Spleen (tissue), 13 donors: ENCODE measurements around the gene NMBR. TPM values are rescaled to one million over a fixed set of nuclear protein-coding genes. Genes with fewer than 3 reads are reported as not detected.

ENCODE experiments used
- DNase-seq: peaks from one replicate; pipeline ENCODE4 v3.0.0-alpha.2; 2020
- H3K27ac ChIP-seq, 8 donors: fragments of 200-600 bp; sonication (generic) in 7 of 8; 1 replicate in 4 of 8; 2 replicates in 4 of 8; pipeline versions ENCODE4 v1.5.0 to v1.8.0; 2016 to 2021; ENCODE audit warnings: inconsistent platforms in 4 of 8, mild to moderate bottlenecking in 4 of 8, moderate library complexity in 1 of 8
- H3K27me3 ChIP-seq, 7 donors: fragments of 200-600 bp; sonication (generic) in 6 of 7; replicated peaks in 1 of 7; 1 replicate in 4 of 7; 2 replicates in 3 of 7; pipeline versions ENCODE4 v1.5.0 to v1.8.0; 2016 to 2021; ENCODE audit warnings: inconsistent platforms in 3 of 7, mild to moderate bottlenecking in 1 of 7
- H3K36me3 ChIP-seq, 6 donors: fragments of 200-600 bp; sonication (generic) in 5 of 6; 1 replicate in 4 of 6; 2 replicates in 2 of 6; pipeline versions ENCODE4 v1.5.0 to v1.8.0; 2016 to 2021; ENCODE audit warnings: inconsistent platforms in 2 of 6
- H3K4me1 ChIP-seq, 6 donors: fragments of 200-600 bp; sonication (generic) in 5 of 6; 1 replicate in 3 of 6; 2 replicates in 3 of 6; pipeline versions ENCODE4 v1.5.0 to v1.8.0; 2016 to 2021; ENCODE audit warnings: inconsistent platforms in 3 of 6
- H3K4me3 ChIP-seq, 8 donors: fragments of 200-600 bp; sonication (generic) in 7 of 8; 1 replicate in 4 of 8; 2 replicates in 4 of 8; pipeline versions ENCODE4 v1.5.0 to v1.8.0; 2016 to 2021; ENCODE audit warnings: inconsistent platforms in 4 of 8, mild to moderate bottlenecking in 4 of 8, moderate library complexity in 2 of 8
- H3K9me3 ChIP-seq, 8 donors: fragments of 200-600 bp; sonication (generic) in 7 of 8; 1 replicate in 4 of 8; 2 replicates in 4 of 8; pipeline versions ENCODE4 v1.5.0 to v1.8.0; 2016 to 2021; ENCODE audit warnings: inconsistent platforms in 4 of 8
- POLR2A ChIP-seq, 3 donors: fragments of 450-650 bp; IDR thresholded peaks; one replicate each; pipeline ENCODE4 v1.5.1; 2017; ENCODE audit warnings: antibody characterized with exemption in 3 of 3, mild to moderate bottlenecking in 1 of 3
- POLR2AphosphoS5 ChIP-seq, 3 donors: sonication (generic); formaldehyde crosslinking; IDR thresholded peaks; one replicate each; pipeline ENCODE4 v1.5.1; 2017; ENCODE audit warnings: antibody characterized with exemption in 3 of 3
- WGBS, 5 donors: extraction: QIAGEN DNeasy Blood & Tissue Kit in 3 of 5; methylation state at CpG; one replicate each; pipeline versions ENCODE4 v1.1.5 to v1.1.7; 2013 to 2018; 5-methylcytosine and 5-hydroxymethylcytosine counted together
- intact Hi-C: fragments of 100-400 bp; cut with DNase I; formaldehyde crosslinking; loops from one replicate; pipeline ENCODE4 v1.15.0; 2023; ENCODE audit warnings: low total_unique reads
- long read RNA-seq, 2 donors: transcript quantifications; one replicate each; lab custom pipeline, GENCODE V29; 2026
- polyA plus RNA-seq, 3 donors: library from polyadenylated mRNA; stranded (reverse); fragments of 200-250 nt; gene quantifications; one replicate each; pipeline ENCODE4 v1.2.1, GENCODE V29; 2013
- total RNA-seq, 7 donors: library from RNA; depleted of rRNA in 3 of 7; stranded (reverse); fragments of >200 nt in 3 of 7; fragmentation: NEBNext Ultra II Directional in 4 of 7; extraction: Animal tissue kit (Norgen Biotek cat#: 25700) in 4 of 7; gene quantifications; one replicate each; pipeline versions ENCODE4 v1.1.0 to v1.2.1, GENCODE V29; 2016 to 2021
- TF ChIP-seq, protein P1 (sequence below), 11 experiments: fragments of 200-600 bp in 7 of 11; fragments of 450-650 bp in 4 of 11; sonication (generic) in 4 of 11; IDR thresholded peaks in 8 of 11; conservative IDR thresholded peaks in 3 of 11; 1 replicate in 7 of 11; 2 replicates in 4 of 11; pipeline versions ENCODE4 v1.4.0 to v1.8.0; 2016 to 2021; ENCODE audit warnings: antibody characterized with exemption in 11 of 11, inconsistent platforms in 4 of 11, mild to moderate bottlenecking in 1 of 11
- donor health status: healthy with polysubstance abuse.
- donor health status: DM: no; HTN: no; CAD: no; lungs with moderate emphysema.
- donor health status: DM: no; HTN: no; CAD: no.
- donor health status: Bipolar disorder and iron deficiency.
- donor health status: healthy.
- donor health status: DM: no; HTN: no; CAD: no.
- donor health status: DM: yes; HTN: yes; CAD: no.

Gene NMBR
- under 1 TPM in 2 of 7 donors, not detected in 5; 0.25 to 0.36 TPM for total RNA-seq
- polyA plus RNA-seq, result not detected
- long read RNA-seq, donor 1, result 0 reads
- long read RNA-seq, donor 2, result 0 reads

- WGBS, 5 donors, result 0 to 1% (median 1%) methylated on average over 37 to 38 of the region's 38 CpGs
- Histone ChIP-seq H3K9me3 (no peaks in the 10 kb centered on the region), H3K27me3 (no peaks in the 10 kb centered on the region), H3K4me1 (peaks cover 25 to 60% (median 51%) of the 10 kb centered on the region in 6 donors), H3K4me3 (peak within 1 kb of the TSS; percentile 83 to 99 (median 94)), H3K27ac (peak within 1 kb of the TSS; percentile 69 to 85 (median 80)), H3K36me3 (peaks cover 0 to 15% (median 0%) of the 10 kb centered on the region in 6 donors)
- TF ChIP-seq POLR2AphosphoS5 (IDR thresholded peaks at IDR 0.05) (peak; percentile 94 to 96 (median 94)), POLR2A (IDR thresholded peaks at IDR 0.05) (peak in 1 of 3 donors; percentile 2)
- TF ChIP-seq, protein P1, sequence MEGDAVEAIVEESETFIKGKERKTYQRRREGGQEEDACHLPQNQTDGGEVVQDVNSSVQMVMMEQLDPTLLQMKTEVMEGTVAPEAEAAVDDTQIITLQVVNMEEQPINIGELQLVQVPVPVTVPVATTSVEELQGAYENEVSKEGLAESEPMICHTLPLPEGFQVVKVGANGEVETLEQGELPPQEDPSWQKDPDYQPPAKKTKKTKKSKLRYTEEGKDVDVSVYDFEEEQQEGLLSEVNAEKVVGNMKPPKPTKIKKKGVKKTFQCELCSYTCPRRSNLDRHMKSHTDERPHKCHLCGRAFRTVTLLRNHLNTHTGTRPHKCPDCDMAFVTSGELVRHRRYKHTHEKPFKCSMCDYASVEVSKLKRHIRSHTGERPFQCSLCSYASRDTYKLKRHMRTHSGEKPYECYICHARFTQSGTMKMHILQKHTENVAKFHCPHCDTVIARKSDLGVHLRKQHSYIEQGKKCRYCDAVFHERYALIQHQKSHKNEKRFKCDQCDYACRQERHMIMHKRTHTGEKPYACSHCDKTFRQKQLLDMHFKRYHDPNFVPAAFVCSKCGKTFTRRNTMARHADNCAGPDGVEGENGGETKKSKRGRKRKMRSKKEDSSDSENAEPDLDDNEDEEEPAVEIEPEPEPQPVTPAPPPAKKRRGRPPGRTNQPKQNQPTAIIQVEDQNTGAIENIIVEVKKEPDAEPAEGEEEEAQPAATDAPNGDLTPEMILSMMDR (IDR thresholded peaks at IDR 0.05 in 8 of 11, conservative IDR thresholded peaks at IDR 0.05 in 3 of 11), result peak; percentile 68 to 97 (median 78)
- peak; percentile 99 for DNase-seq
- intact Hi-C loops, result no loop called here
Measured at GRCh38 chr6:142146828-142147662, at the start of gene NMBR, which contains the start of gene VTA1. TSS of gene NMBR (minus strand) at chr6:142147122. CDS start at chr6:142088658, 58,464 bp downstream. TSS of gene VTA1 (plus strand) at chr6:142147263. CDS start at chr6:142147288, 25 bp downstream.

DNA sequence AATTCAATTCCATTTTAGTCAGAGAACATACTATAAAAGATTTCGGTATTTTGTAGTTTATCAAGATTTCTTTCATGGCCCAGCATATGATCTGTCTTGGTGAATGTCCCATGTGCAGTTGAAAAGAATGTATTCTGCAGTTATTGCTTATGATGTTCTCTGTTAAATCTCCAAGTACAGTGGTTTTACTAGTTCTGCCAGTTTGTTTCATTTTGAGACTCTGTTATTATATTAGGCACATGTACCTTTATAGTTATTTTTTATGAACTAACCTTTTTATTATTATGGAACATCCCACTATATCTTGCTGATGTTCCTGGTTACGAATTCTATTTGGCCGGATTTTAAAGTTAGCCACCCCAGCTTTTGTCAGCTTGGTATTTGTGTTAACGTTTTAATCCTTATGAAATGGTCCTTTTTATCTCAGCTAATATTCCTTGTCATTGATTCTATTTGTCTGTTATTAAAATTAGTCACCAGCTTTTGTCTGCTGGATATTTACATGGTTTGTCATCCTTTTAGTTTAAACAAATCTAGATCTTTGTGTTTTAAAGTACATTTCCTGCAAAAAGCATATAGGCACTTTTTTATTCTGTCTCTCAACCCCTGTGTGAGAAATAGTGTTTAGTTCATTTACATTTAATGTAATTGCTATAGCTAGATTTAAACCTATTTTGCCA, 49.1 kb upstream of the NMBR start:
- peaks cover 0 to 16% (median 7%) of the 10 kb centered on the region in 6 donors for H3K4me1 ChIP-seq
- peaks cover 0 to 47% (median 15%) of the 10 kb centered on the region in 6 donors for H3K36me3 ChIP-seq
- intact Hi-C loops, result no loop called here
- no peaks in the 10 kb centered on the region for H3K27me3 ChIP-seq
- WGBS, 5 donors, result 97 to 98% (median 98%) methylated on average over 4 of the region's 4 CpGs
- no peak overlapping the region for H3K27ac ChIP-seq
- TF ChIP-seq, protein P1 (IDR thresholded peaks at IDR 0.05 in 8 of 11, conservative IDR thresholded peaks at IDR 0.05 in 3 of 11), result no peak
- TF ChIP-seq POLR2A (IDR thresholded peaks at IDR 0.05), result no peak
- no peak for TF ChIP-seq POLR2AphosphoS5 (IDR thresholded peaks at IDR 0.05)
- no peak overlapping the region for H3K4me3 ChIP-seq
- no peaks in the 10 kb centered on the region for H3K9me3 ChIP-seq
- DNase-seq, result no peak

DNA sequence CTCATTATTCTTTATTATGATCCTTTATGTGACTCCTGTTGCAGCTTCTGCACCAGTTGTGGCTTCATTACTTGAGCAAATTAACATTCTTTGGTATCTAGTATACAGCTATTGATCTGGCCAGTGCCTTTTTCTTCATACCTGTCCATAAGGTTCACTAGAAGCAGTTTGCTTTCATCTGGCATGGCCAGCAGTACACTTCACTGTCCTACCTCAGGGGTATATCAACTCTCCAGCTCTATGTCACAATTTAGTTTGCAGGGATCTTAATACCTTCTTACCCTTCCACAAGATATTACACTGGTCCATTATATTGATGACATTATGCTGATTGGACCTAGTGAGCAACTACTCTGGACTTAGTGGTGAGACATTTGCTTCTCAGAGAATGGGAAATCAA, 46.7 kb upstream of the NMBR start:
- H3K27ac ChIP-seq, result no peak overlapping the region
- H3K4me1 ChIP-seq, result peaks cover 0 to 16% (median 7%) of the 10 kb centered on the region in 6 donors
- H3K9me3 ChIP-seq, result no peaks in the 10 kb centered on the region
- TF ChIP-seq POLR2A (IDR thresholded peaks at IDR 0.05) (no peak), POLR2AphosphoS5 (IDR thresholded peaks at IDR 0.05) (no peak)
- TF ChIP-seq, protein P1 (IDR thresholded peaks at IDR 0.05 in 8 of 11, conservative IDR thresholded peaks at IDR 0.05 in 3 of 11), result no peak
- H3K36me3 ChIP-seq, result peaks cover 0 to 48% (median 16%) of the 10 kb centered on the region in 6 donors
- DNase-seq, result no peak
- H3K4me3 ChIP-seq, result no peak overlapping the region
- intact Hi-C loops, result no loop called here
- no peaks in the 10 kb centered on the region for H3K27me3 ChIP-seq
